PC-3 (cell line): ENCODE data around the gene OSBPL8. TPM values are rescaled to one million over a fixed set of nuclear protein-coding genes. Genes with fewer than 3 reads are reported as not detected.

Source experiments
- ATAC-seq: fragments of 200-7000 bp; cut with Tn5 transposase; 2 replicates; pipeline ENCODE4 v1.9.1; 2020; ENCODE audit warnings: mild to moderate bottlenecking, moderate library complexity
- BruUV-seq: library from RNA; stranded (reverse); fragments of 400-500 nt; replicated peaks from 2 replicates; lab custom pipeline; 2021; lab: Mats Ljungman, UMichigan
- CTCF ChIA-PET: fragments of 300-600 bp; sonication (Branson Sonifier 250); formaldehyde crosslinking; loops from one replicate; lab custom pipeline; 2022; ENCODE audit warnings: antibody characterized with exemption; lab: Charles Lee
- POLR2A ChIA-PET: fragments of 300-600 bp; sonication (Branson Sonifier 250); formaldehyde crosslinking; loops from one replicate; lab custom pipeline; 2022; ENCODE audit warnings: antibody characterized with exemption; ENCODE audit not compliant: unreplicated experiment; lab: Charles Lee
- DNase-seq: peaks from one replicate; pipeline ENCODE4 v3.0.0-alpha.2; 2015
- H2AFZ ChIP-seq: fragments of 300-600 bp; sonication (generic); 2 replicates; pipeline ENCODE4 v1.6.0; 2016; ENCODE audit warnings: antibody characterized with exemption, low read length
- H3F3A ChIP-seq: fragments of 300-600 bp; sonication (generic); one replicate; pipeline ENCODE4 v1.6.0; 2017; ENCODE audit warnings: antibody characterized with exemption, low read length, control low read depth, mild to moderate bottlenecking; ENCODE audit not compliant: unreplicated experiment
- H3K27ac ChIP-seq: fragments of 300-600 bp; sonication (generic); 2 replicates; pipeline ENCODE4 v1.5.1; 2016; ENCODE audit warnings: mild to moderate bottlenecking, low read length
- H3K27me3 ChIP-seq: fragments of 300-600 bp; sonication (generic); 2 replicates; pipeline ENCODE4 v1.6.1; 2016; ENCODE audit warnings: low read length, mixed read lengths
- H3K36me3 ChIP-seq: fragments of 300-600 bp; sonication (generic); 2 replicates; pipeline ENCODE4 v1.6.1; 2016; ENCODE audit warnings: low read depth, mixed run types, low read length, mixed read lengths
- H3K4me1 ChIP-seq: fragments of 300-600 bp; sonication (generic); 2 replicates; pipeline ENCODE4 v1.5.1; 2016; ENCODE audit warnings: low read length; ENCODE audit not compliant: insufficient read depth
- H3K4me2 ChIP-seq: fragments of 300-600 bp; sonication (generic); 2 replicates; pipeline ENCODE4 v1.6.0; 2016; ENCODE audit warnings: low read length
- H3K4me3 ChIP-seq: fragments of 300-600 bp; sonication (generic); 2 replicates; pipeline ENCODE4 v1.5.1; 2016; ENCODE audit warnings: mild to moderate bottlenecking, low read length, mixed read lengths
- H3K79me2 ChIP-seq: fragments of 300-600 bp; sonication (generic); 2 replicates; pipeline ENCODE4 v1.6.1; 2017; ENCODE audit warnings: low read length, mixed read lengths
- H3K9ac ChIP-seq: fragments of 300-600 bp; sonication (generic); 2 replicates; pipeline ENCODE4 v1.6.0; 2016; ENCODE audit warnings: mild to moderate bottlenecking, low read length
- H3K9me2 ChIP-seq: fragments of 300-600 bp; sonication (generic); replicated peaks from 2 replicates; pipeline ENCODE4 v1.6.1; 2016; ENCODE audit warnings: mixed run types, low read length, mixed read lengths
- H3K9me3 ChIP-seq: fragments of 300-600 bp; sonication (generic); 2 replicates; pipeline ENCODE4 v1.6.1; 2016; ENCODE audit warnings: low read length, mixed read lengths
- H4K20me1 ChIP-seq: fragments of 300-600 bp; sonication (generic); 2 replicates; pipeline ENCODE4 v1.6.1; 2016; ENCODE audit warnings: low read length, mixed read lengths
- EZH2 ChIP-seq: fragments of 300-600 bp; sonication (generic); IDR thresholded peaks from one replicate; pipeline ENCODE4 v1.6.1; 2017; ENCODE audit warnings: antibody characterized with exemption, mild to moderate bottlenecking, low read length; ENCODE audit not compliant: unreplicated experiment
- EZH2phosphoT487 ChIP-seq: fragments of 300-600 bp; sonication (generic); IDR thresholded peaks from 2 replicates; pipeline ENCODE4 v1.6.1; 2018; ENCODE audit warnings: mild to moderate bottlenecking, antibody characterized with exemption, low read length, borderline replicate concordance
- intact Hi-C: fragments of 100-400 bp; cut with micrococcal nuclease; formaldehyde crosslinking; loops from 2 replicates; pipeline ENCODE4 v1.9.0; 2023
- total RNA-seq: library from RNA; depleted of rRNA; stranded (reverse); fragments of >200 nt; gene quantifications from 2 replicates; pipeline ENCODE4 v1.2.3, GENCODE V29; 2014
- TF ChIP-seq, protein P1 (sequence below): fragments of 300-600 bp; sonication (generic); conservative IDR thresholded peaks from 2 replicates; pipeline ENCODE4 v1.5.1; 2017; ENCODE audit warnings: antibody characterized with exemption, low read depth, mild to moderate bottlenecking, low read length

The OSBPL8 gene
- total RNA-seq, 1 experiment from 2014 or later = 28.5 TPM

DNA sequence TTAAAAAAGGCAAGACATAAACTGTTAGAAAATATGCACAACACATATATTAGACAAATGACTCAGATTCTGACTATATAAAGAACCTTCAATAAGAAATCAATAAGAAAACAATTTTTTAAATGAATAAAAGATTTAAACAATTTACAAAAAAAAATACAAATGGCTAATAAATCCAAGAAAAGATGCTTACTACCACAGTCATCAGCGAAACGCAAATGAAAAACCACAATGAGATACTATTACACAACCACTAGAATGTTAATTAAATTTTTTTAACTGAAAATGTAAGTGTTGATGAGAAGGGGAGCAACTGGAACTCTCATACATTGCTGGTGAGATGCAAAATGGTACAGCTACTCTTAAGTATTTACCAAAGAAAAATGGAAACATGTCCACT is 24.4 kb downstream of the OSBPL8 start:
- no peak overlapping the region for H3K27ac ChIP-seq
- H3K9ac ChIP-seq = no peak overlapping the region
- no peak overlapping the region for H3K4me3 ChIP-seq
- no peaks in the 10 kb centered on the region for H3K36me3 ChIP-seq
- no peak overlapping the region for H3K4me2 ChIP-seq
- no peak for ATAC-seq
- ChIA-PET POLR2A (interaction anchor here (0.6 kb wide), 1 partner anchor 417 kb away, joined by 3 read pairs; no protein-coding TSS in a partner anchor), CTCF (no interaction called here)
- TF ChIP-seq, protein P1, sequence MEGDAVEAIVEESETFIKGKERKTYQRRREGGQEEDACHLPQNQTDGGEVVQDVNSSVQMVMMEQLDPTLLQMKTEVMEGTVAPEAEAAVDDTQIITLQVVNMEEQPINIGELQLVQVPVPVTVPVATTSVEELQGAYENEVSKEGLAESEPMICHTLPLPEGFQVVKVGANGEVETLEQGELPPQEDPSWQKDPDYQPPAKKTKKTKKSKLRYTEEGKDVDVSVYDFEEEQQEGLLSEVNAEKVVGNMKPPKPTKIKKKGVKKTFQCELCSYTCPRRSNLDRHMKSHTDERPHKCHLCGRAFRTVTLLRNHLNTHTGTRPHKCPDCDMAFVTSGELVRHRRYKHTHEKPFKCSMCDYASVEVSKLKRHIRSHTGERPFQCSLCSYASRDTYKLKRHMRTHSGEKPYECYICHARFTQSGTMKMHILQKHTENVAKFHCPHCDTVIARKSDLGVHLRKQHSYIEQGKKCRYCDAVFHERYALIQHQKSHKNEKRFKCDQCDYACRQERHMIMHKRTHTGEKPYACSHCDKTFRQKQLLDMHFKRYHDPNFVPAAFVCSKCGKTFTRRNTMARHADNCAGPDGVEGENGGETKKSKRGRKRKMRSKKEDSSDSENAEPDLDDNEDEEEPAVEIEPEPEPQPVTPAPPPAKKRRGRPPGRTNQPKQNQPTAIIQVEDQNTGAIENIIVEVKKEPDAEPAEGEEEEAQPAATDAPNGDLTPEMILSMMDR = no peak
- TF ChIP-seq EZH2phosphoT487 (no peak), EZH2 (no peak)
- intact Hi-C loops = no loop called here
- H2AFZ ChIP-seq = no peak overlapping the region
- no peaks in the 10 kb centered on the region for H3K9me3 ChIP-seq
- H3K9me2 ChIP-seq = no peaks in the 10 kb centered on the region
- DNase-seq = no peak
- BruUV-seq = no TSS peak
- H3K4me1 ChIP-seq = no peaks in the 10 kb centered on the region
- no peaks in the 10 kb centered on the region for H3K27me3 ChIP-seq
- H3F3A ChIP-seq = no peaks in the 10 kb centered on the region
- no peaks in the 10 kb centered on the region for H4K20me1 ChIP-seq
- H3K79me2 ChIP-seq = peaks cover 26% of the 10 kb centered on the region

DNA sequence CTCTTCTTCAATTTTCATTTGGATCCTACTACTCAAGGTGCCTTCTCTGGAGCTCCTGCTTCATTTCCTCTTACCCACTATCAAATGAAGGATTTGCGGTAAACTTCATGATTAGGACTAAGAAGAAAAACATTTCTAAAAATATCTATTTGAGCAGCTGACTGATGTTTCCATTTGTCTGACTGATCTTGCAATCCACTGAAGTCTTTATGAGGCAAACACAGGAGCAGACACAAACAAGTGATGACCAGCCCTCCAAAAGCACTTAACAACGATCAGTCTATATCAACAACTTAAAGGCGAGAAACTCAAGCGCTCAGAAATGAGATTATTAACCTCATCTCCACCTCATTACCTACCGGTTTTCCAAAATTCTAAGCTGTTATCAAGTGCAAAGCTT is 26.2 kb downstream of the OSBPL8 start:
- Histone ChIP-seq H3K27me3 (no peaks in the 10 kb centered on the region), H3K9me2 (no peaks in the 10 kb centered on the region), H3K4me1 (no peaks in the 10 kb centered on the region), H3K4me3 (no peak overlapping the region), H4K20me1 (no peaks in the 10 kb centered on the region), H3K79me2 (peaks cover 16% of the 10 kb centered on the region), H3K27ac (no peak overlapping the region), H3K9me3 (no peaks in the 10 kb centered on the region), H3K36me3 (no peaks in the 10 kb centered on the region), H3F3A (no peaks in the 10 kb centered on the region), H3K9ac (no peak overlapping the region), H2AFZ (no peak overlapping the region), H3K4me2 (no peak overlapping the region)
- POLR2A ChIA-PET = interaction anchor here (0.6 kb wide), 1 partner anchor 1870 kb away, joined by 5 read pairs; no protein-coding TSS in a partner anchor
- intact Hi-C loops = no loop called here
- CTCF ChIA-PET = no interaction called here
- ATAC-seq = no peak
- TF ChIP-seq EZH2phosphoT487 = no peak
- DNase-seq = no peak
- BruUV-seq = no TSS peak

DNA sequence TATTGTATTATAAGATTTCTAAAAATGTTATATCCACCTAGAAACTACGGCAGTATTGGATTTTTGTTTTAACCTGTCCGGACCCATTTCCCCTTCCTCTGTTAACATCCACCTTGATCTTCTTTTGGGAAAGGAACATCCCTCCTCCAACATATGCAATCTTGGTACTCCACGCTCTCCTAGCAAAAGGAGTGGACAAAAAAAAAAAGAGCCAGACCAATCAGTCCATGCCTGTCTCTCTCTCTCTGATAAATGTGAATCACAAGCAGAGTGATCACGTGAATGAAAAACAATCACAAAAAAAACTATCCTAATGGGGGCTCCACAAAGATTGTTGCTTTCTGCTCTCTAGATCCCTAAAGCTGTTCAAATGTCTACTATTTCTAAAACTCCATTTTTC is 27.1 kb downstream of the OSBPL8 start:
- Histone ChIP-seq H3K9me2 (no peaks in the 10 kb centered on the region), H3K9me3 (no peaks in the 10 kb centered on the region), H3K27ac (no peak overlapping the region), H3K4me2 (no peak overlapping the region), H3K79me2 (peaks cover 16% of the 10 kb centered on the region), H3K9ac (no peak overlapping the region), H3K4me1 (no peaks in the 10 kb centered on the region), H2AFZ (no peak overlapping the region), H3K36me3 (no peaks in the 10 kb centered on the region), H3F3A (no peaks in the 10 kb centered on the region), H4K20me1 (no peaks in the 10 kb centered on the region), H3K4me3 (no peak overlapping the region), H3K27me3 (no peaks in the 10 kb centered on the region)
- no peak for TF ChIP-seq EZH2
- no peak for TF ChIP-seq EZH2phosphoT487
- TF ChIP-seq, protein P1 = no peak
- intact Hi-C loops = no loop called here
- DNase-seq (no peak), ATAC-seq (no peak)
- ChIA-PET CTCF (no interaction called here), POLR2A (no interaction called here)
- BruUV-seq = no TSS peak
